GM12892 (cell line): ENCODE results near the gene RTL10.

Experiments used
- DNase-seq: peaks from one replicate; pipeline ENCODE4 v3.0.0; 2011; ENCODE audit not compliant: insufficient read length
- FAIRE-seq: peaks from 2 replicates; lab custom pipeline; 2011; peaks lifted over from hg19 to GRCh38; lab: Jason Lieb, UNC
- POLR2A ChIP-seq: IDR thresholded peaks from 2 replicates; pipeline ENCODE4 v1.6.1; 2011; ENCODE audit warnings: low read depth, low read length, control low read depth
- POLR2AphosphoS5 ChIP-seq: IDR thresholded peaks from 2 replicates; pipeline ENCODE4 v1.6.1; 2011; ENCODE audit warnings: low read depth, low read length, control low read depth
- TAF1 ChIP-seq: IDR thresholded peaks from 2 replicates; pipeline ENCODE4 v1.6.1; 2011; ENCODE audit warnings: low read depth, mild to moderate bottlenecking, control low read depth, low read length, borderline replicate concordance

RTL10 gene

GRCh38 chr22:19811811-19812771 lies 42.6 kb downstream of the RTL10 start:
- DNase-seq (no peak), FAIRE-seq (no peak)
- TF ChIP-seq TAF1 = no peak
- TF ChIP-seq POLR2AphosphoS5 = no peak
- no peak for TF ChIP-seq POLR2A

GRCh38 chr22:19811211-19811621 lies 43.5 kb downstream of the RTL10 start:
- no peak for FAIRE-seq
- peak; percentile 13 for DNase-seq
- TF ChIP-seq POLR2AphosphoS5 (no peak), POLR2A (no peak)

- FAIRE-seq (no peak), DNase-seq (peak; percentile 18)
- TF ChIP-seq POLR2A (no peak), POLR2AphosphoS5 (no peak), TAF1 (no peak)
These were observed 44.1 kb downstream of the RTL10 start for GRCh38 chr22:19810381-19811201.

- DNase-seq (no peak), FAIRE-seq (no peak)
- TF ChIP-seq POLR2A = no peak
- TF ChIP-seq POLR2AphosphoS5 = no peak
- no peak for TF ChIP-seq TAF1
These were observed 44.9 kb downstream of the RTL10 start for GRCh38 chr22:19809741-19810140.

GRCh38 chr22:19808873-19809478 lies 45.7 kb downstream of the RTL10 start:
- TF ChIP-seq POLR2AphosphoS5 = no peak
- TF ChIP-seq TAF1 = no peak
- TF ChIP-seq POLR2A = no peak
- DNase-seq = no peak
- no peak for FAIRE-seq

GRCh38 chr22:19807914-19808872 lies 46.5 kb downstream of the RTL10 start:
- FAIRE-seq (no peak), DNase-seq (peak; percentile 10)
- no peak for TF ChIP-seq TAF1
- no peak for TF ChIP-seq POLR2AphosphoS5
- TF ChIP-seq POLR2A = no peak

GRCh38 chr22:19807161-19807913 lies 47.3 kb downstream of the RTL10 start:
- FAIRE-seq = no peak
- DNase-seq = no peak
- no peak for TF ChIP-seq POLR2A
- no peak for TF ChIP-seq POLR2AphosphoS5
- TF ChIP-seq TAF1 = no peak

GRCh38 chr22:19806213-19807160 lies 48.2 kb downstream of the RTL10 start:
- FAIRE-seq (no peak), DNase-seq (no peak)
- TF ChIP-seq TAF1 (no peak), POLR2A (no peak), POLR2AphosphoS5 (no peak)

- TF ChIP-seq TAF1 = no peak
- TF ChIP-seq POLR2AphosphoS5 = no peak
- TF ChIP-seq POLR2A = no peak
- DNase-seq = no peak
- FAIRE-seq = no peak
These were observed 48.9 kb downstream of the RTL10 start for GRCh38 chr22:19805821-19806212.
